HUES48 (cell line): ENCODE results near the gene C10orf53.

ENCODE experiments used
- H3K27ac ChIP-seq: one replicate; pipeline ENCODE4 v1.7.0; 2013; ENCODE audit warnings: low read depth, low read length, inconsistent platforms
- H3K27me3 ChIP-seq: 2 replicates; pipeline ENCODE4 v1.6.1; 2013; ENCODE audit warnings: mild to moderate bottlenecking, low read length; ENCODE audit not compliant: control insufficient read depth, insufficient read depth
- H3K36me3 ChIP-seq: 2 replicates; pipeline ENCODE4 v1.6.1; 2013; ENCODE audit warnings: low read length; ENCODE audit not compliant: control insufficient read depth, insufficient read depth
- H3K4me1 ChIP-seq: 2 replicates; pipeline ENCODE4 v1.6.1; 2013; ENCODE audit warnings: mild to moderate bottlenecking, low read length; ENCODE audit not compliant: control insufficient read depth, insufficient read depth
- H3K4me3 ChIP-seq: 2 replicates; pipeline ENCODE4 v1.5.1; 2013; ENCODE audit warnings: mild to moderate bottlenecking, low read depth, low read length
- H3K9ac ChIP-seq: 2 replicates; pipeline ENCODE4 v1.6.1; 2013; ENCODE audit warnings: mild to moderate bottlenecking, low read depth, low read length, moderate library complexity
- H3K9me3 ChIP-seq: 2 replicates; pipeline ENCODE4 v1.6.1; 2013; ENCODE audit warnings: low read length; ENCODE audit not compliant: control insufficient read depth, insufficient read depth

Gene C10orf53

GRCh38 chr10:49645871-49646870, 33.3 kb upstream of the C10orf53 start:
- Histone ChIP-seq H3K4me3 (no peak overlapping the region), H3K4me1 (peaks cover 9% of the 10 kb centered on the region), H3K9me3 (no peaks in the 10 kb centered on the region), H3K27ac (no peak overlapping the region), H3K9ac (no peak overlapping the region), H3K36me3 (no peaks in the 10 kb centered on the region), H3K27me3 (peaks cover 3% of the 10 kb centered on the region)

GRCh38 chr10:49647554-49647953, 31.9 kb upstream of the C10orf53 start:
- Histone ChIP-seq H3K27ac (no peak overlapping the region), H3K4me3 (no peak overlapping the region)

GRCh38 chr10:49647985-49648795, 31.3 kb upstream of the C10orf53 start:
- peaks cover 3% of the 10 kb centered on the region for H3K27me3 ChIP-seq
- no peak overlapping the region for H3K9ac ChIP-seq
- H3K36me3 ChIP-seq: no peaks in the 10 kb centered on the region
- H3K9me3 ChIP-seq: no peaks in the 10 kb centered on the region
- no peak overlapping the region for H3K27ac ChIP-seq
- peaks cover 9% of the 10 kb centered on the region for H3K4me1 ChIP-seq
- H3K4me3 ChIP-seq: no peak overlapping the region

More at GRCh38 chr10:49647554-49647953, 31.9 kb upstream of the C10orf53 start:
- Histone ChIP-seq H3K4me1 (peaks cover 9% of the 10 kb centered on the region), H3K9ac (no peak overlapping the region), H3K9me3 (no peaks in the 10 kb centered on the region), H3K36me3 (no peaks in the 10 kb centered on the region), H3K27me3 (peaks cover 3% of the 10 kb centered on the region)

GRCh38 chr10:49649294-49649693, 30.2 kb upstream of the C10orf53 start:
- peaks cover 9% of the 10 kb centered on the region for H3K4me1 ChIP-seq
- no peaks in the 10 kb centered on the region for H3K9me3 ChIP-seq
- H3K27ac ChIP-seq: no peak overlapping the region
- no peaks in the 10 kb centered on the region for H3K36me3 ChIP-seq
- no peak overlapping the region for H3K9ac ChIP-seq
- H3K27me3 ChIP-seq: peaks cover 3% of the 10 kb centered on the region
- H3K4me3 ChIP-seq: no peak overlapping the region

- no peaks in the 10 kb centered on the region for H3K9me3 ChIP-seq
- H3K36me3 ChIP-seq: no peaks in the 10 kb centered on the region
- peaks cover 3% of the 10 kb centered on the region for H3K27me3 ChIP-seq
- no peak overlapping the region for H3K9ac ChIP-seq
- H3K4me3 ChIP-seq: no peak overlapping the region
- peaks cover 9% of the 10 kb centered on the region for H3K4me1 ChIP-seq
- H3K27ac ChIP-seq: no peak overlapping the region
Measured at GRCh38 chr10:49649936-49650723, 29.3 kb upstream of the C10orf53 start.

GRCh38 chr10:49650724-49651034, 28.8 kb upstream of the C10orf53 start:
- no peaks in the 10 kb centered on the region for H3K36me3 ChIP-seq
- no peak overlapping the region for H3K27ac ChIP-seq
- peaks cover 3% of the 10 kb centered on the region for H3K27me3 ChIP-seq
- H3K9me3 ChIP-seq: no peaks in the 10 kb centered on the region
- H3K4me1 ChIP-seq: peaks cover 9% of the 10 kb centered on the region
- H3K9ac ChIP-seq: no peak overlapping the region
- H3K4me3 ChIP-seq: no peak overlapping the region

GRCh38 chr10:49651039-49651835, 28.2 kb upstream of the C10orf53 start:
- no peaks in the 10 kb centered on the region for H3K9me3 ChIP-seq
- no peaks in the 10 kb centered on the region; the same call in 1 of the 2 replicates for H3K27me3 ChIP-seq
- H3K36me3 ChIP-seq: no peaks in the 10 kb centered on the region
- no peak overlapping the region for H3K9ac ChIP-seq
- no peak overlapping the region for H3K27ac ChIP-seq
- H3K4me3 ChIP-seq: no peak overlapping the region
- peaks cover 9% of the 10 kb centered on the region for H3K4me1 ChIP-seq

GRCh38 chr10:49651917-49652316, 27.5 kb upstream of the C10orf53 start:
- Histone ChIP-seq H3K4me1 (peaks cover 9% of the 10 kb centered on the region), H3K27ac (no peak overlapping the region), H3K9me3 (no peaks in the 10 kb centered on the region), H3K27me3 (no peaks in the 10 kb centered on the region; the same call in none of the 2 replicates), H3K36me3 (no peaks in the 10 kb centered on the region), H3K4me3 (no peak overlapping the region), H3K9ac (no peak overlapping the region)

- H3K9ac ChIP-seq: no peak overlapping the region
- no peaks in the 10 kb centered on the region for H3K9me3 ChIP-seq
- no peaks in the 10 kb centered on the region; the same call in none of the 2 replicates for H3K27me3 ChIP-seq
- no peaks in the 10 kb centered on the region for H3K36me3 ChIP-seq
- H3K27ac ChIP-seq: no peak overlapping the region
- H3K4me3 ChIP-seq: no peak overlapping the region
- H3K4me1 ChIP-seq: peaks cover 9% of the 10 kb centered on the region
Measured at GRCh38 chr10:49652421-49653272, 26.8 kb upstream of the C10orf53 start.
